Fibroblast of lung (primary cell): ENCODE results near the gene CCDC82. TPM values are rescaled to one million over a fixed set of nuclear protein-coding genes. Genes with fewer than 3 reads are reported as not detected.
"Not testable (repeated sequence)": the region's sequence is repeated elsewhere in the genome, so short reads cannot be mapped to it uniquely, and the experiment has no call there.

ENCODE experiments used
- DNase-seq, 2 donors: peaks; one replicate each; pipeline versions ENCODE4 v3.0.0 to v3.0.0-alpha.2; 2010; ENCODE audit warnings: low read depth in 2 of 2
- H2AFZ ChIP-seq: 2 replicates; pipeline ENCODE4 v1.5.1; 2012; ENCODE audit warnings: low read length, control low read depth, inconsistent platforms
- H3K27ac ChIP-seq: 2 replicates; pipeline ENCODE4 v1.5.1; 2011; ENCODE audit warnings: low read length, control low read depth; ENCODE audit not compliant: insufficient read depth
- H3K27me3 ChIP-seq: 2 replicates; pipeline ENCODE4 v1.5.1; 2011; ENCODE audit warnings: mild to moderate bottlenecking, low read length; ENCODE audit not compliant: control insufficient read depth, insufficient read depth
- H3K36me3 ChIP-seq: 2 replicates; pipeline ENCODE4 v1.5.1; 2011; ENCODE audit warnings: low read length; ENCODE audit not compliant: control insufficient read depth, insufficient read depth
- H3K4me1 ChIP-seq: 2 replicates; pipeline ENCODE4 v1.5.1; 2011; ENCODE audit warnings: low read length; ENCODE audit not compliant: control insufficient read depth, insufficient read depth; ENCODE audit errors: extremely low read depth
- H3K4me2 ChIP-seq: 2 replicates; pipeline ENCODE4 v1.5.1; 2011; ENCODE audit warnings: low read length, control low read depth; ENCODE audit not compliant: insufficient read depth; ENCODE audit errors: extremely low read depth
- H3K4me3 ChIP-seq, 4 experiments: fragments of 200-600 bp in 1 of 4; sonication (generic) in 1 of 4; replicated peaks in 1 of 4; 2 replicates each; pipeline ENCODE4 v1.5.1; 2011 to 2016; ENCODE audit warnings: low read length in 4 of 4, low read depth in 3 of 4, mild to moderate bottlenecking in 3 of 4, control low read depth in 2 of 4, inconsistent platforms in 1 of 4, mixed read lengths in 1 of 4; ENCODE audit not compliant: insufficient read depth in 1 of 4; ENCODE audit errors: control extremely low read depth in 1 of 4
- H3K79me2 ChIP-seq: 2 replicates; pipeline ENCODE4 v1.5.1; 2012; ENCODE audit warnings: mild to moderate bottlenecking, low read length, inconsistent platforms; ENCODE audit not compliant: control insufficient read depth, insufficient read depth
- H3K9ac ChIP-seq: 2 replicates; pipeline ENCODE4 v1.5.1; 2011; ENCODE audit warnings: mild to moderate bottlenecking, low read length, control low read depth; ENCODE audit not compliant: insufficient read depth
- H3K9me3 ChIP-seq: 2 replicates; pipeline ENCODE4 v1.5.1; 2012; ENCODE audit warnings: low read depth, low read length; ENCODE audit not compliant: control insufficient read depth, insufficient read depth
- H4K20me1 ChIP-seq: 2 replicates; pipeline ENCODE4 v1.5.1; 2011; ENCODE audit warnings: low read length; ENCODE audit not compliant: control insufficient read depth, insufficient read depth; ENCODE audit errors: extremely low read depth
- EZH2 ChIP-seq: IDR thresholded peaks from 2 replicates; pipeline ENCODE4 v1.5.1; 2012; ENCODE audit warnings: low read length, control low read depth, mild to moderate bottlenecking; ENCODE audit errors: missing control alignments
- polyA plus RNA-seq, 2 donors: library from polyadenylated mRNA; depleted of rRNA in 1 of 2; stranded (reverse) in 1 of 2; unstranded in 1 of 2; fragments of >200 nt; gene quantifications; 2 replicates each; pipeline ENCODE4 v1.2.1, GENCODE V29; 2011 to 2012; ENCODE audit warnings: missing spikeins in 1 of 2
- total RNA-seq: library from RNA; depleted of rRNA; stranded (reverse); fragments of >200 nt; gene quantifications from 2 replicates; pipeline ENCODE4 v1.2.1, GENCODE V29; 2014
- TF ChIP-seq, protein P1 (sequence below), 2 donors: IDR thresholded peaks in 1 of 2; conservative IDR thresholded peaks in 1 of 2; 1 replicate in 1 of 2; 2 replicates in 1 of 2; pipeline ENCODE4 v1.5.1; 2011 to 2012; ENCODE audit warnings: low read length in 2 of 2, control low read depth in 1 of 2, inconsistent platforms in 1 of 2, low read depth in 1 of 2, mild to moderate bottlenecking in 1 of 2

Gene CCDC82
- total and polyA plus RNA-seq, 2 donors (not counting 1 experiment from before 2014, with no cell fraction given): 14.2 to 19.5 TPM

DNA sequence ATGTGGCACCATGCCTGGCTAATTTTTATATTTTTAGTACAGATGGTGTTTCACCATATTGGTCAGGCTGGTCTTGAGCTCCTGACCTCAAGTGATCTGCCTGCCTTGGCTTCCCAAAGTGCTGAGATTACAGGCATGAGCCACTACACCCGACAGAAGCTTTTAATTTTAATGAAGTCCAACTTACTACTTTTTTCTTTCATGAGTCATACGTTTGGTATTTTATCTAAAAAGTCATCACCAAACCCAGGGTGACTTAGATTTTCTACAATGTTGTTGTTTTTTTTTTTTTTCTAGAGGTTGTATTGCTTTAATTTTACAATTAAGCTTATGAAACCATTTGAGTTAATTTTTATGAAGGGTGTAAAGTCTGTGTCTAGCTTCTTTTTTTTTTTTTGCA, 35.0 kb upstream of the CCDC82 start:
- no peaks in the 10 kb centered on the region for H3K27me3 ChIP-seq
- H3K27ac ChIP-seq: no peak overlapping the region
- no peaks in the 10 kb centered on the region for H3K9me3 ChIP-seq
- no peak overlapping the region for H3K4me2 ChIP-seq
- H4K20me1 ChIP-seq: no peaks in the 10 kb centered on the region
- peak; percentile 24 to 67 for DNase-seq
- H3K4me3 ChIP-seq: no peak overlapping the region
- no peaks in the 10 kb centered on the region for H3K36me3 ChIP-seq
- H3K9ac ChIP-seq: no peak overlapping the region
- H2AFZ ChIP-seq: no peak overlapping the region
- no peaks in the 10 kb centered on the region for H3K4me1 ChIP-seq
- TF ChIP-seq EZH2: no peak
- TF ChIP-seq, protein P1, sequence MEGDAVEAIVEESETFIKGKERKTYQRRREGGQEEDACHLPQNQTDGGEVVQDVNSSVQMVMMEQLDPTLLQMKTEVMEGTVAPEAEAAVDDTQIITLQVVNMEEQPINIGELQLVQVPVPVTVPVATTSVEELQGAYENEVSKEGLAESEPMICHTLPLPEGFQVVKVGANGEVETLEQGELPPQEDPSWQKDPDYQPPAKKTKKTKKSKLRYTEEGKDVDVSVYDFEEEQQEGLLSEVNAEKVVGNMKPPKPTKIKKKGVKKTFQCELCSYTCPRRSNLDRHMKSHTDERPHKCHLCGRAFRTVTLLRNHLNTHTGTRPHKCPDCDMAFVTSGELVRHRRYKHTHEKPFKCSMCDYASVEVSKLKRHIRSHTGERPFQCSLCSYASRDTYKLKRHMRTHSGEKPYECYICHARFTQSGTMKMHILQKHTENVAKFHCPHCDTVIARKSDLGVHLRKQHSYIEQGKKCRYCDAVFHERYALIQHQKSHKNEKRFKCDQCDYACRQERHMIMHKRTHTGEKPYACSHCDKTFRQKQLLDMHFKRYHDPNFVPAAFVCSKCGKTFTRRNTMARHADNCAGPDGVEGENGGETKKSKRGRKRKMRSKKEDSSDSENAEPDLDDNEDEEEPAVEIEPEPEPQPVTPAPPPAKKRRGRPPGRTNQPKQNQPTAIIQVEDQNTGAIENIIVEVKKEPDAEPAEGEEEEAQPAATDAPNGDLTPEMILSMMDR (conservative IDR thresholded peaks at IDR 0.05 in 1 of 2, IDR thresholded peaks at IDR 0.05 in 1 of 2; ENCODE audit: low read depth in 1 of 2, low read length in 2 of 2): no peak
- H3K79me2 ChIP-seq: no peaks in the 10 kb centered on the region

DNA sequence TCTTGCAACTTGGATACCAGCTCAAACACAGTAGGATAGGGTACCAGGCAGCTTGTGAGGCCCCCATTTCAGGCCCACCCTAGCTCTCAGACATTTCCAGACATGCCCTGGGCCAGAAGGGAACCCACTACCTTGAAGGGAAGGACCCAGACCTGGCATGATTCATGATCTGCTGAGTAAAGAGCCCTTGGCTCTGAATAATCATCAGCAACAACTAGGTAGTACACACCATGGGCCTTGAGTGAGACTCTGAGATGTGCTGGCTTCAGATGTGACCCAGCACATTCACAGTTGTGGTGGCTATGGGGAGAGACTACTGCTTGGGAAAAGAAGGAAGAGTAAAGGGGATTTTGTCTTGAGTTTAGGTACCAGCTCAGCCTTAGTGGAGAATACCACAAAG, 23.7 kb upstream of the CCDC82 start:
- no peak overlapping the region for H3K4me2 ChIP-seq
- no peaks in the 10 kb centered on the region for H3K9me3 ChIP-seq
- no peak for TF ChIP-seq EZH2
- TF ChIP-seq, protein P1 (conservative IDR thresholded peaks at IDR 0.05 in 1 of 2, IDR thresholded peaks at IDR 0.05 in 1 of 2; ENCODE audit: low read depth in 1 of 2, low read length in 2 of 2): no peak
- H3K27ac ChIP-seq: no peak overlapping the region
- H4K20me1 ChIP-seq: no peaks in the 10 kb centered on the region
- no peaks in the 10 kb centered on the region for H3K36me3 ChIP-seq
- H3K27me3 ChIP-seq: no peaks in the 10 kb centered on the region
- no peak overlapping the region for H3K9ac ChIP-seq
- H3K4me3 ChIP-seq: no peak overlapping the region
- no peak overlapping the region for H2AFZ ChIP-seq
- H3K79me2 ChIP-seq: no peaks in the 10 kb centered on the region
- no peak for DNase-seq
- no peaks in the 10 kb centered on the region for H3K4me1 ChIP-seq

DNA sequence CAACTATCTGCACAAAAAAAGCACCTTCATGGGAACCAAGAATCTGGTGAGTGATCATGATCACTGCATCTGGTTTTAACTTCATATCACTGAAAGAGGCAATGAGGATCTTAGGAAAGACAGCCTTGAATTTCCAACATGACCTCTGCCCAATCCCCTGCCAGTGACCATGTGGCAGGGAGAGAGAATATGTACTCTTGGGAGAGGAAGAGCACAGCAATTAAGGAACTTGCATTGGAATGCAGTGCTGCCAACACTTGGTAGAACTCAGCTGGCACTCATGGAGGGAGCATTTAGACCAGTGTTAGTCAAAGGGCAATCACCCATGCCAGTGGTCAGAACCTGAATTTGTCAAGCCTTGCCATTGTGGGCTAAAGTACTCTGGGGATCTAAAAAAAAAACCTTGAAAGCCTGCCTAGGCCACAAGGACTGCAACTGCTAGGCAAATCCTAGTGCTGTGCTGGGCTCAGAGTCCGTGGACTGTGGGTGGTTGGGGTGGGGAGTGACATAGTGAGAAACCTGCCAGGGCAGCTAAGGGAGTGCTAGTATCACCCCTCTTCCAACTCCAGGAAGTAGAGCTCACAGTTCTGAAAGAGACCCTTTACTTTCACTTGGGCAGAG, 23.2 kb upstream of the CCDC82 start:
- no peak overlapping the region for H3K9ac ChIP-seq

DNA sequence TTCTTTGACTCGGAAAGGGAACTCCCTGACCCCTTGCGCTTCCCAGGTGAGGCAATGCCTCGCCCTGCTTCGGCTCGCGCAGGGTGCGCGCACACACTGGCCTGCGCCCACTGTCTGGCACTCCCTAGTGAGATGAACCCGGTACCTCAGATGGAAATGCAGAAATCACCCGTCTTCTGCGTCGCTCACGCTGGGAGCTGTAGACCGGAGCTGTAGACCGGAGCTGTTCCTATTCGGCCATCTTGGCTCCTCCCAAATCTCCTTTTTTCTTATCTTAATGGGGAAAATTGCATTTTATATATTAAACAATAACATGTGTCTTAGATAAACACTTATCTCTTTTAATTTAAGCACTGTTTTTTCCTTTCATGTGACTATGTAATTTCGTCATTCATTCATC, 21.7 kb upstream of the CCDC82 start:
- H3K27me3 ChIP-seq, H3K36me3 ChIP-seq, H3K4me2 ChIP-seq, H4K20me1 ChIP-seq, H2AFZ ChIP-seq, DNase-seq, H3K4me1 ChIP-seq, H3K79me2 ChIP-seq, H3K9ac ChIP-seq, H3K4me3 ChIP-seq, H3K9me3 ChIP-seq, H3K27ac ChIP-seq: not testable (repeated sequence)

More for the DNA sequence above, 23.2 kb upstream of the CCDC82 start:
- no peak for DNase-seq
- Histone ChIP-seq H3K27ac (no peak overlapping the region), H3K79me2 (no peaks in the 10 kb centered on the region), H3K4me1 (no peaks in the 10 kb centered on the region), H3K27me3 (no peaks in the 10 kb centered on the region), H3K36me3 (no peaks in the 10 kb centered on the region), H2AFZ (no peak overlapping the region), H3K4me2 (no peak overlapping the region), H4K20me1 (no peaks in the 10 kb centered on the region), H3K4me3 (no peak overlapping the region), H3K9me3 (no peaks in the 10 kb centered on the region)
- TF ChIP-seq, protein P1 (conservative IDR thresholded peaks at IDR 0.05 in 1 of 2, IDR thresholded peaks at IDR 0.05 in 1 of 2; ENCODE audit: low read depth in 1 of 2, low read length in 2 of 2): no peak
